SU-DHL-6 (cell line): ENCODE results near the gene PHETA1.

Experiments
- H2AFZ ChIP-seq: fragments of 200-600 bp; sonication (generic); 2 replicates; pipeline ENCODE4 v1.6.1; 2014; ENCODE audit warnings: low read depth, mild to moderate bottlenecking, moderate library complexity, mixed read lengths, antibody characterized with exemption, low read length; ENCODE audit not compliant: severe bottlenecking
- H3F3A ChIP-seq: fragments of 200-600 bp; shearing (Covaris generic); 2 replicates; pipeline ENCODE4 v1.6.0; 2016; ENCODE audit warnings: antibody characterized with exemption, mild to moderate bottlenecking; ENCODE audit not compliant: insufficient read depth
- H3K27ac ChIP-seq: fragments of 200-600 bp; sonication (generic); 2 replicates; pipeline ENCODE4 v1.5.1; 2016; ENCODE audit warnings: low read depth, mild to moderate bottlenecking, low read length, moderate library complexity, mixed read lengths
- H3K27me3 ChIP-seq: fragments of 200-600 bp; sonication (generic), shearing (Covaris generic); 2 replicates; pipeline ENCODE4 v1.6.0; 2014; ENCODE audit warnings: mild to moderate bottlenecking, low read length
- H3K36me3 ChIP-seq: fragments of 200-600 bp; sonication (generic); 2 replicates; pipeline ENCODE4 v1.6.1; 2014; ENCODE audit warnings: mild to moderate bottlenecking, low read length, mixed read lengths
- H3K4me2 ChIP-seq: fragments of 300-600, 200-600 bp; shearing (Covaris generic), sonication (generic); 2 replicates; pipeline ENCODE4 v1.6.0; 2014; ENCODE audit warnings: low read length, low read depth, mild to moderate bottlenecking; ENCODE audit not compliant: poor library complexity, severe bottlenecking
- H3K4me3 ChIP-seq: fragments of 200-600 bp; sonication (generic); 2 replicates; pipeline ENCODE4 v1.5.1; 2014; ENCODE audit warnings: antibody characterized with exemption, low read length, mild to moderate bottlenecking, mixed read lengths; ENCODE audit not compliant: insufficient read depth, poor library complexity, severe bottlenecking
- H3K79me2 ChIP-seq: fragments of 200-600 bp; sonication (generic); 2 replicates; pipeline ENCODE4 v1.6.1; 2014; ENCODE audit warnings: mild to moderate bottlenecking, low read length, moderate library complexity; ENCODE audit not compliant: insufficient read depth
- H3K9ac ChIP-seq: fragments of 200-600 bp; sonication (generic); 2 replicates; pipeline ENCODE4 v1.7.0; 2014; ENCODE audit warnings: mild to moderate bottlenecking, low read length
- H3K9me2 ChIP-seq: fragments of 200-600 bp; sonication (generic); replicated peaks from 2 replicates; pipeline ENCODE4 v1.6.1; 2014; ENCODE audit warnings: low read length; ENCODE audit not compliant: insufficient read depth
- H3K9me3 ChIP-seq: fragments of 200-600 bp; sonication (generic); 2 replicates; pipeline ENCODE4 v1.6.1; 2014; ENCODE audit warnings: low read length, mixed read lengths; ENCODE audit not compliant: insufficient read depth
- H4K20me1 ChIP-seq: fragments of 200-600 bp; sonication (generic); 2 replicates; pipeline ENCODE4 v1.6.1; 2014; ENCODE audit warnings: low read depth, mild to moderate bottlenecking, antibody characterized with exemption, low read length, moderate library complexity, mixed read lengths
- EZH2phosphoT487 ChIP-seq: fragments of 200-600 bp; sonication (generic), shearing (Covaris generic); conservative IDR thresholded peaks from 2 replicates; pipeline ENCODE4 v1.6.1; 2018; ENCODE audit warnings: mild to moderate bottlenecking, antibody characterized with exemption, low read length, moderate library complexity, mixed read lengths
- TF ChIP-seq, protein P1 (sequence below): fragments of 200-600 bp; sonication (generic); IDR thresholded peaks from one replicate; pipeline ENCODE4 v1.5.1; 2017; ENCODE audit warnings: antibody characterized with exemption, mild to moderate bottlenecking, low read length, moderate library complexity; ENCODE audit not compliant: insufficient read depth, poor library complexity, severe bottlenecking

PHETA1 gene

DNA sequence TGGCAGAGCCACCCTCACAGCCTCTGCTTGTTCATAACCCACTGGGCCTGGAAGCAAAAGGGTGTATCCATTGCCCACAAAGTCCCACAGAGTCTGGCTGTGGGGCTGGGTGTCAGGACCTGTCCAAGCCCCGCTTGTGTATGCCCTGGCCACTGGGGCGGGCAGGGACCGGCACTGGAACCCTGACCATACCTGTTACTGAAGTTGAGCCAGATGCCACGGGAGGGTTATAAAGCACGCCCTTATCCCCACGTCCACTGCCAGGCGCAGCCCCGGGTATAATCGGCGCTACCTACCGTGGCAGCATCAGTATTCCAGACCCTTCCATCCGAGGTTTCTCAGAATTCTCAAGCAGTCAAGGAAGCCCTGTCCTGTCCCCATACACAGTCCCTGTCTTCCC lies 40.8 kb downstream of the PHETA1 start:
- Histone ChIP-seq H3K27ac (no peak overlapping the region), H3F3A (peaks cover 11% of the 10 kb centered on the region; the same call in 1 of the 2 replicates), H3K36me3 (peaks cover 8% of the 10 kb centered on the region; the same call in 1 of the 2 replicates), H2AFZ (no peak overlapping the region), H3K4me3 (no peak overlapping the region), H3K9ac (no peak overlapping the region), H3K79me2 (no peaks in the 10 kb centered on the region), H3K27me3 (no peaks in the 10 kb centered on the region), H3K4me2 (no peak overlapping the region), H3K9me3 (no peaks in the 10 kb centered on the region), H3K9me2 (no peaks in the 10 kb centered on the region), H4K20me1 (no peaks in the 10 kb centered on the region; the same call in 1 of the 2 replicates)
- TF ChIP-seq, protein P1, sequence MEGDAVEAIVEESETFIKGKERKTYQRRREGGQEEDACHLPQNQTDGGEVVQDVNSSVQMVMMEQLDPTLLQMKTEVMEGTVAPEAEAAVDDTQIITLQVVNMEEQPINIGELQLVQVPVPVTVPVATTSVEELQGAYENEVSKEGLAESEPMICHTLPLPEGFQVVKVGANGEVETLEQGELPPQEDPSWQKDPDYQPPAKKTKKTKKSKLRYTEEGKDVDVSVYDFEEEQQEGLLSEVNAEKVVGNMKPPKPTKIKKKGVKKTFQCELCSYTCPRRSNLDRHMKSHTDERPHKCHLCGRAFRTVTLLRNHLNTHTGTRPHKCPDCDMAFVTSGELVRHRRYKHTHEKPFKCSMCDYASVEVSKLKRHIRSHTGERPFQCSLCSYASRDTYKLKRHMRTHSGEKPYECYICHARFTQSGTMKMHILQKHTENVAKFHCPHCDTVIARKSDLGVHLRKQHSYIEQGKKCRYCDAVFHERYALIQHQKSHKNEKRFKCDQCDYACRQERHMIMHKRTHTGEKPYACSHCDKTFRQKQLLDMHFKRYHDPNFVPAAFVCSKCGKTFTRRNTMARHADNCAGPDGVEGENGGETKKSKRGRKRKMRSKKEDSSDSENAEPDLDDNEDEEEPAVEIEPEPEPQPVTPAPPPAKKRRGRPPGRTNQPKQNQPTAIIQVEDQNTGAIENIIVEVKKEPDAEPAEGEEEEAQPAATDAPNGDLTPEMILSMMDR: no peak
- TF ChIP-seq EZH2phosphoT487: no peak

DNA sequence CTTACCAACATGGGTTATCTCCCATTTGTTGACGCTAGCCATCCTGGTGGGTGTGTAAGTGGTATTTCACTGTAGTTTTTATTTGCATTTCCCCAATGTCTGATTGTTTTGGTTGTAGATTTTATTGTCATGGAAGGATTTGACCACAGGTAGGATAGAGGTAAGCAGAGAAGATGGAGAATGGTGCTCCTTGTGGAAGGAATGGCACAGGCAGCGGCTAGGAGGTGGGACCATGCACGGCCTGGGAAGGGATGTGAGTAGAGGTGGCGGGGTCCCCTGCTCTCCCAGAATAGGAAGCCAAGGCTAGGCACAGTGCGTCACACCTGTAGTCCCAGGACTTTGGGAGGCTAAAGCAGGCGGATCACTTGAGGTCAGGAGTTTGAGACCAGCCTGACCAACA lies 41.4 kb downstream of the PHETA1 start:
- Histone ChIP-seq H3K36me3 (peaks cover 8% of the 10 kb centered on the region; the same call in 1 of the 2 replicates), H3K27ac (no peak overlapping the region), H3K9ac (no peak overlapping the region), H3F3A (peaks cover 11% of the 10 kb centered on the region; the same call in 1 of the 2 replicates), H3K79me2 (no peaks in the 10 kb centered on the region), H3K4me3 (no peak overlapping the region), H3K4me2 (no peak overlapping the region), H4K20me1 (no peaks in the 10 kb centered on the region; the same call in 1 of the 2 replicates), H3K9me3 (no peaks in the 10 kb centered on the region), H2AFZ (no peak overlapping the region), H3K27me3 (no peaks in the 10 kb centered on the region), H3K9me2 (no peaks in the 10 kb centered on the region)
- TF ChIP-seq, protein P1: no peak
- no peak for TF ChIP-seq EZH2phosphoT487

DNA sequence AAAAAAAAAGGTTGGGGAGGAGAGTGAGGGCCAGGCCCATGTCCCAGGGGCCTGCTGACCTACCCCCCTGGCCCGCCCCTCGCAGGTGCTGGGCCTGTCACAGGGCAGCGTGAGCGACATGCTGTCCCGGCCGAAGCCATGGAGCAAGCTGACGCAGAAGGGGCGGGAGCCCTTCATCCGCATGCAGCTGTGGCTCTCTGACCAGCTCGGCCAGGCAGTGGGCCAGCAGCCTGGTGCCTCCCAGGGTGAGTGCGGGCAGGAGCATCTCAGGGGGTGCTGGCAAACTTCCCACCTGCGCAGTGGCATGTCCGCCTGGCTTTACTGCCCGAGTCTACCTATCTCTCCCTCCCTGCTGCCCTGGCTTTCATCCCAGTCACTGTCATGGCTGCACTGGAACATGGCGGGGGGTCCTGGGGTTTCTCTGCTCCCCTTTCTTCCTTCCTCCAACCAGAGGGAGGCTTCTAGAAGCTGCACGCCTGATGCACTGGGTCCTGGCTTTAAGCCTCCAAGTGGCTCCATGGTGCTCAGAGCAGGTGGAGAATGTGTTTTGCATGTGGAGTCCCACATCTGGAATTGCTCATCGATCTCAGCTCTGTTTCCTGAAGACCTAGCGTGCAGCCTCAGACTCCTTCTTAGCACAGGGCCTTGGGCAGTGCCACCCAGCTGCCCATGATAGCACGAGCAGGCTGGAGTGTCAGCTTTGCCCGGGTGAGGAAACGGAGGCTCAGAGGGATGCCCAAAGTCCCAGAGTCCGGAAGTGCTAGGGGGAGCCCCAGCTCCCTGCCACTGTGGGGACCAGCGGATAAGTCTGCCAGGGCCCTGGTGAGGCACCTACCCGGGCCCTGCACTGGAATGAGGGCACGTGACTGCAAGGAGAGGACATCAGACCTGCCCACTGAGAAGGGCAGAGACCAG lies 46.3 kb downstream of the PHETA1 start:
- no peaks in the 10 kb centered on the region for H3K79me2 ChIP-seq
- H3K27ac ChIP-seq: no peak overlapping the region
- no peak overlapping the region for H3K4me3 ChIP-seq
- no peaks in the 10 kb centered on the region for H3K27me3 ChIP-seq
- H3K9me3 ChIP-seq: no peaks in the 10 kb centered on the region
- H3K9ac ChIP-seq: no peak overlapping the region
- no peak overlapping the region for H2AFZ ChIP-seq
- H3K4me2 ChIP-seq: no peak overlapping the region
- H3K36me3 ChIP-seq: peaks cover 17% of the 10 kb centered on the region; the same call in 1 of the 2 replicates
- H4K20me1 ChIP-seq: no peaks in the 10 kb centered on the region; the same call in 1 of the 2 replicates
- no peak for TF ChIP-seq EZH2phosphoT487
- TF ChIP-seq, protein P1: no peak
- H3F3A ChIP-seq: 0 out of 2 replicates have a peak, but pooled peaks cover 4% of the 10 kb centered on the region
- H3K9me2 ChIP-seq: no peaks in the 10 kb centered on the region
